ENCODE data around the gene DIDO1. TPM values are rescaled to one million over a fixed set of nuclear protein-coding genes. Genes with fewer than 3 reads are reported as not detected.

Gene DIDO1
- total and polyA plus RNA-seq, 2 of the 13 experiments (the other 11 are each of a cell fraction or from before 2014, with no cell fraction given): 75.0 to 75.1 TPM

GRCh38 chr20:62923669-62924441 is 2.5 kb downstream of the DIDO1 start (continued):
- peak; percentile 83 for TF ChIP-seq SAP130 (CRISPR knock-in tag; IDR thresholded peaks at IDR 0.05; ENCODE audit: low read depth)
- no peak for TF ChIP-seq ZNF777 (CRISPR knock-in tag; IDR thresholded peaks at IDR 0.05)
- TF ChIP-seq, protein P1, sequence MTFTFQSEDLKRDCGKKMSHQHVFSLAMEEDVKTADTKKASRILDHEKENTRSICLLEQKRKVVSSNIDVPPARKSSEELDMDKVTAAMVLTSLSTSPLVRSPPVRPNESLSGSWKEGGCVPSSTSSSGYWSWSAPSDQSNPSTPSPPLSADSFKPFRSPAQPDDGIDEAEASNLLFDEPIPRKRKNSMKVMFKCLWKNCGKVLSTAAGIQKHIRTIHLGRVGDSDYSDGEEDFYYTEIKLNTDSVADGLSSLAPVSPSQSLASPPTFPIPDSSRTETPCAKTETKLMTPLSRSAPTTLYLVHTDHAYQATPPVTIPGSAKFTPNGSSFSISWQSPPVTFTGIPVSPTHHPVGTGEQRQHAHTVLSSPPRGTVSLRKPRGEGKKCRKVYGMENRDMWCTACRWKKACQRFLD (CRISPR knock-in tag; IDR thresholded peaks at IDR 0.05; ENCODE audit: borderline replicate concordance): no peak
- no peak for TF ChIP-seq ELF1 (CRISPR knock-in tag; IDR thresholded peaks at IDR 0.05)
- no peak for TF ChIP-seq CEBPZ (IDR thresholded peaks at IDR 0.05; ENCODE audit: low read length)
- no peak for TF ChIP-seq HNRNPLL (IDR thresholded peaks at IDR 0.05; ENCODE audit: low read depth, low read length, poor library complexity, severe bottlenecking)
- TF ChIP-seq ZNF484 (CRISPR knock-in tag; IDR thresholded peaks at IDR 0.05; ENCODE audit: borderline replicate concordance, low read depth): no peak
- no peak for TF ChIP-seq BHLHE40 (IDR thresholded peaks at IDR 0.05; ENCODE audit: low read length)
- TF ChIP-seq PLRG1 (conservative IDR thresholded peaks at IDR 0.05): no peak
- no peak for TF ChIP-seq ZNF709 (CRISPR knock-in tag; IDR thresholded peaks at IDR 0.05)
- peak; percentile 72; the same call in 1 of the 2 replicates for TF ChIP-seq ISL2 (CRISPR knock-in tag; IDR thresholded peaks at IDR 0.05)
- no peak for TF ChIP-seq HCFC1 (IDR thresholded peaks at IDR 0.05; ENCODE audit: low read depth, low read length)
- TF ChIP-seq E2F2 (CRISPR knock-in tag; IDR thresholded peaks at IDR 0.05; ENCODE audit: borderline replicate concordance): no peak
- no peak for TF ChIP-seq POLR2G (IDR thresholded peaks at IDR 0.05; ENCODE audit: low read depth, low read length)
- no peak for TF ChIP-seq ZNF691 (CRISPR knock-in tag; IDR thresholded peaks at IDR 0.05; ENCODE audit: borderline replicate concordance, low read depth)
- TF ChIP-seq ZBTB20 (CRISPR knock-in tag; IDR thresholded peaks at IDR 0.05; ENCODE audit: borderline replicate concordance, low read depth): no peak
- no peak for TF ChIP-seq ZNF766 (CRISPR knock-in tag; IDR thresholded peaks at IDR 0.05; ENCODE audit: borderline replicate concordance)
- TF ChIP-seq, protein P2, sequence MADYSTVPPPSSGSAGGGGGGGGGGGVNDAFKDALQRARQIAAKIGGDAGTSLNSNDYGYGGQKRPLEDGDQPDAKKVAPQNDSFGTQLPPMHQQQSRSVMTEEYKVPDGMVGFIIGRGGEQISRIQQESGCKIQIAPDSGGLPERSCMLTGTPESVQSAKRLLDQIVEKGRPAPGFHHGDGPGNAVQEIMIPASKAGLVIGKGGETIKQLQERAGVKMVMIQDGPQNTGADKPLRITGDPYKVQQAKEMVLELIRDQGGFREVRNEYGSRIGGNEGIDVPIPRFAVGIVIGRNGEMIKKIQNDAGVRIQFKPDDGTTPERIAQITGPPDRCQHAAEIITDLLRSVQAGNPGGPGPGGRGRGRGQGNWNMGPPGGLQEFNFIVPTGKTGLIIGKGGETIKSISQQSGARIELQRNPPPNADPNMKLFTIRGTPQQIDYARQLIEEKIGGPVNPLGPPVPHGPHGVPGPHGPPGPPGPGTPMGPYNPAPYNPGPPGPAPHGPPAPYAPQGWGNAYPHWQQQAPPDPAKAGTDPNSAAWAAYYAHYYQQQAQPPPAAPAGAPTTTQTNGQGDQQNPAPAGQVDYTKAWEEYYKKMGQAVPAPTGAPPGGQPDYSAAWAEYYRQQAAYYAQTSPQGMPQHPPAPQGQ (CRISPR knock-in tag; IDR thresholded peaks at IDR 0.05; ENCODE audit: borderline replicate concordance): no peak
- TF ChIP-seq PPARG (CRISPR knock-in tag; conservative IDR thresholded peaks at IDR 0.05): peak; percentile 73
- no peak for TF ChIP-seq ZBTB38 (CRISPR knock-in tag; IDR thresholded peaks at IDR 0.05)
- TF ChIP-seq MAX (IDR thresholded peaks at IDR 0.05): peak; percentile 29; the same call in 1 of the 2 replicates

Measured in HepG2 (cell line).